ENCODE measurements around the gene CLCA1.

CLCA1 gene

DNA sequence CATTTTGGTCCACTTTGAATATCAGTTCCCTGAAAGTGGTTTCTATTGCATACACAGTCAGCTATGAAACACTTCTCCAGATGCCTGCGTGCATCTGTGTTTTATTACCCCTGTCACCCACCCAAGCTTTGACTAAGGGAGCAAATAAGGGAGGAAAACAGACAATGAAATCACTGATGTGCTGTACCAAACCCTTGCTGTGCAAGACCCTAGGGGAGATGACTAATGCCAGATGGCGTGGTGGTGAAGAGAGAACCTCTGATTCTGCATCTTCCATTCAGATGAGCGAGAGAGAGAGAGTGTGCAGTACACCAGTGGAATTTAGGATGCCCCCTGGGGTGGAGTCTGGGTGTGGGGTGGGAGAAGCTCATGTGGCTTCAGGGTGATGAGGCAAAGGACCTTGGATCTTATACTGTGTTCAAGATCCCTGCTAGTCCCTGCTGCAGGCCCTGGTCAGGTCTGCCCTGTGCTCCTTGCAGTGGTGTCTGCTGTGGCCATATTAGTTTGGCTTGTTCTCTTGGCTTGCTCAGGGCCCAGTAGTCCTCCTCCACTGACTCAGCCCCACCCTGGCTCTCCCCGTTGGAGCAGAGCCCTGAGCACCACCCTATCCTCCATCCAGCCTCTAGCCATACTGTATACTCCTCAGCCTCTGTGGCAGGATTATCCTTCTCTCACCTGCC lies 18.5 kb downstream of the CLCA1 start:
- no peak overlapping the region for H3K27ac ChIP-seq
- no peak overlapping the region for H2AFZ ChIP-seq
- TF ChIP-seq CTCF (IDR thresholded peaks at IDR 0.05): no peak
- no peaks in the 10 kb centered on the region for H3K79me2 ChIP-seq
- no peaks in the 10 kb centered on the region for H3K9me3 ChIP-seq (ENCODE audit: control insufficient read depth, low read length)
- no peak overlapping the region for H3K4me3 ChIP-seq (ENCODE audit: low read depth, low read length)
- no peaks in the 10 kb centered on the region for H3K4me1 ChIP-seq
- no peak overlapping the region for H3K4me2 ChIP-seq (ENCODE audit: low read length)
- no peaks in the 10 kb centered on the region for H3K36me3 ChIP-seq (ENCODE audit: control insufficient read depth, insufficient read depth, low read length)
- no peak overlapping the region for H3K9ac ChIP-seq
- H3K27me3 ChIP-seq (ENCODE audit: control insufficient read depth, insufficient read depth, low read length): no peaks in the 10 kb centered on the region

- no peak for TF ChIP-seq CTCF (IDR thresholded peaks at IDR 0.05)
- H3K4me1 ChIP-seq: no peaks in the 10 kb centered on the region
- H3K9me3 ChIP-seq (ENCODE audit: control insufficient read depth, low read length): no peaks in the 10 kb centered on the region
- H3K4me3 ChIP-seq (ENCODE audit: low read depth, low read length): no peak overlapping the region
- H3K9ac ChIP-seq: no peak overlapping the region
- no peak overlapping the region for H3K27ac ChIP-seq
- no peaks in the 10 kb centered on the region for H3K79me2 ChIP-seq
- no peaks in the 10 kb centered on the region for H3K36me3 ChIP-seq (ENCODE audit: control insufficient read depth, insufficient read depth, low read length)
- no peaks in the 10 kb centered on the region for H3K27me3 ChIP-seq (ENCODE audit: control insufficient read depth, insufficient read depth, low read length)
- no peak overlapping the region for H3K4me2 ChIP-seq (ENCODE audit: low read length)
- H2AFZ ChIP-seq: no peak overlapping the region
Observed at GRCh38 chr1:86487811-86488141, 19.0 kb downstream of the CLCA1 start.

DNA sequence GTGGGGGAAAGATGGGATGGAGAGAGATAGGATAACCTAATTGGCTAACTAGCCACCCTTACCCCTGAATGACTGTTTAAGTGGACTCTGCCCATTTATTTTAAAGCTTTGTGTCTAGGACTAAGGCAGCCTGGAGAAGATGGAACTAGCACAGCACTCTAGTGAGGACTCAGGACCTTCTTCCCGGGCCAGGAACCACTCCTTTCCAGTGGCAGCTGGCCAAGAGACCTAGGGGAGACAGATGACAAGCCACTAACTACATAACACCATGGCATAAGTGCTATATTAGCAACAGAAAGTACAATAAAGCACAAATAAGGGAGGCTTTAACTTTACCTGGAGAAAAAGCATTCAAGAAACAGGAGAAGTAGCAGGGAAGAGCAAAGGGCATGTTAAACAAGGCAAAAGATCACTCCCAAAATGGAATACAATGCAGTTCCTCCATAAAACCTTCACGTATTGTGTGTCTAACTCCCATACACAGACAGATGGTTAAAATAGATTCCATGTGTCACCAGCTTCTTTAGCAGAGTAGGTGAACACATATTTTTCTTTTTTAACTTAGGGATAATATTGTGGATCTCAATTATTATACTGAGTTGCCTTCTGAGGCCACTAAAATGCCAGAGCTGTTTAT lies 20.6 kb downstream of the CLCA1 start:
- H3K27me3 ChIP-seq (ENCODE audit: control insufficient read depth, insufficient read depth, low read length): no peaks in the 10 kb centered on the region
- H3K4me2 ChIP-seq (ENCODE audit: low read length): no peak overlapping the region
- no peak overlapping the region for H2AFZ ChIP-seq
- no peaks in the 10 kb centered on the region for H3K9me3 ChIP-seq (ENCODE audit: control insufficient read depth, low read length)
- H3K9ac ChIP-seq: no peak overlapping the region
- TF ChIP-seq CTCF (IDR thresholded peaks at IDR 0.05): no peak
- H3K4me3 ChIP-seq (ENCODE audit: low read depth, low read length): no peak overlapping the region
- H3K79me2 ChIP-seq: no peaks in the 10 kb centered on the region
- no peak overlapping the region for H3K27ac ChIP-seq
- H3K36me3 ChIP-seq (ENCODE audit: control insufficient read depth, insufficient read depth, low read length): no peaks in the 10 kb centered on the region
- H3K4me1 ChIP-seq: no peaks in the 10 kb centered on the region

GRCh38 chr1:86491171-86491950 lies 22.6 kb downstream of the CLCA1 start:
- Histone ChIP-seq H3K9ac (no peak overlapping the region), H3K4me1 (no peaks in the 10 kb centered on the region), H3K79me2 (no peaks in the 10 kb centered on the region), H3K27me3 (ENCODE audit: control insufficient read depth, insufficient read depth, low read length) (no peaks in the 10 kb centered on the region), H3K4me2 (ENCODE audit: low read length) (no peak overlapping the region), H3K9me3 (ENCODE audit: control insufficient read depth, low read length) (no peaks in the 10 kb centered on the region), H3K4me3 (ENCODE audit: low read depth, low read length) (no peak overlapping the region), H2AFZ (no peak overlapping the region), H3K27ac (no peak overlapping the region), H3K36me3 (ENCODE audit: control insufficient read depth, insufficient read depth, low read length) (no peaks in the 10 kb centered on the region)
- no peak for TF ChIP-seq CTCF (IDR thresholded peaks at IDR 0.05)
